Stimulated activated CD8-positive, alpha-beta memory T cell treated with anti-CD3 and anti-CD28 coated beads, Interleukin-4, amount 100 ng/mL, for 4 hours (primary cell): Measurements from ENCODE around the gene PCDHB3.
"Not testable (repeated sequence)": the region's sequence is repeated elsewhere in the genome, so short reads cannot be mapped to it uniquely, and the experiment has no call there.

Source experiments
- DNase-seq, 2 donors: peaks; one replicate each; pipeline ENCODE4 v3.0.0-alpha.2; 2020; ENCODE audit warnings: low read depth in 2 of 2, low spot score in 1 of 2

The PCDHB3 gene

DNA sequence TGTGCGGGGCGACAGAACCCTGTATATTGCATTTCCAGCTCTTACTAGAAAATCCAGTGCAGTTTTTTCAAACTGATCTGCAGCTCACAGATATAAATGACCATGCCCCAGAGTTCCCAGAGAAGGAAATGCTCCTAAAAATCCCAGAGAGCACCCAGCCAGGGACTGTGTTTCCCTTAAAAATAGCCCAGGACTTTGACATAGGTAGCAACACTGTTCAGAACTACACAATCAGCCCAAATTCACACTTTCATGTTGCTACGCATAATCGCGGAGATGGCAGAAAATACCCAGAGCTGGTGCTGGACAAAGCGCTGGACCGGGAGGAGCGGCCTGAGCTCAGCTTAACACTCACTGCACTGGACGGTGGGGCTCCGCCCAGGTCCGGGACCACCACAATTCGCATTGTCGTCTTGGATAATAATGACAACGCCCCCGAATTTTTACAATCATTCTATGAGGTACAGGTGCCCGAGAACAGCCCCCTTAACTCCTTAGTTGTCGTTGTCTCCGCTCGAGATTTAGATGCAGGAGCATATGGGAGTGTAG, 35.5 kb downstream of the PCDHB3 start:
- DNase-seq: no peak

DNA sequence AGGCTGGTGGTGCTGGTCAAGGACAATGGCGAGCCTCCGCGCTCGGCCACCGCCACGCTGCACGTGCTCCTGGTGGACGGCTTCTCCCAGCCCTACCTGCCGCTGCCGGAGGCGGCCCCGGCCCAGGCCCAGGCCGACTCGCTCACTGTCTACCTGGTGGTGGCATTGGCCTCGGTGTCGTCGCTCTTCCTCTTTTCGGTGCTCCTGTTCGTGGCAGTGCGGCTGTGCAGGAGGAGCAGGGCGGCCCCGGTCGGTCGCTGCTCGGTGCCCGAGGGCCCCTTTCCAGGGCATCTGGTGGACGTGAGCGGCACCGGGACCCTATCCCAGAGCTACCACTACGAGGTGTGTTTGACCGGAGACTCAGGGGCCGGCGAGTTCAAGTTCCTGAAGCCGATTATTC, 37.1 kb downstream of the PCDHB3 start:
- DNase-seq: not testable (repeated sequence)

DNA sequence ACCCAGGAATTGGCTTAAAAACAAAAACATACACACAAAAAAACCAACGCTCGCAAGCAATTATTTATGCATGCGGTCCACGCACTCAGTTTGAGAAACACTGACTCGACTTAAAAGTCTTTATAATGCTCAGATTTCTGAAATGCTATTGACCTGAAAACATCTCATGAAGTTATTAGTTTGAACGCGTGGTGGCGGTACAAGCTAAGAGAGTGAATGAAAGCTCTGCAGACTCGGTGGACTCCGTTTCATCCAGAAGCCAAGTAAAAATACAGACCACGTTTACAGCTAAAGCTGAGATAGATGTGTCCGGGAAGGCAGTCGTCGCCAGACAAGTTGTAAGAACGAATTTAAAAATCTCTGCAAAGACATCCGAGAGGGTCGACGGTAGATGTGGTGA, 49.5 kb downstream of the PCDHB3 start, which contains the start of gene PCDHB6:
Gene PCDHB6, plus strand, starts transcription at position 246 of the 400 bp plus-strand sequence. CDS start 201 bp downstream, outside the sequence.
- DNase-seq: no peak

DNA sequence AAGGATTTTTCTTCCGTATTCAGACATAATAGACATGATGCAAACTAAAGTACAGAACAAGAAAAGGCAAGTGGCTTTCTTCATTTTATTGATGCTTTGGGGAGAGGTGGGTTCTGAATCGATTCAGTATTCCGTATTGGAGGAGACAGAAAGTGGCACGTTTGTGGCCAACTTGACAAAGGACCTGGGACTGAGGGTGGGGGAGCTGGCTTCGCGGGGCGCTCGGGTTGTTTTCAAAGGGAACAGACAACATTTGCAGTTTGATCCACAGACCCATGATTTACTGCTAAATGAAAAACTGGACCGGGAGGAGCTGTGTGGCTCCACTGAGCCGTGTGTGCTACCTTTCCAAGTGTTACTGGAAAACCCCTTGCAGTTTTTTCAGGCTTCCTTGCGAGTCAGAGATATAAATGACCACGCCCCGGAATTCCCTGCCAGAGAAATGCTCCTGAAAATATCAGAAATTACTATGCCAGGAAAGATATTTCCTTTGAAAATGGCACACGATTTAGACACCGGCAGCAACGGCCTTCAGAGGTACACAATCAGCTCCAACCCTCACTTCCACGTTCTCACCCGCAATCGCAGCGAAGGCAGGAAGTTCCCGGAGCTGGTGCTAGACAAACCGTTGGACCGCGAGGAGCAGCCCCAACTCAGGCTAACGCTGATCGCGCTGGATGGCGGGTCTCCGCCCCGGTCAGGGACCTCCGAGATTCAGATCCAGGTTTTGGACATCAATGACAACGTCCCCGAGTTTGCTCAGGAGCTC, 50.1 kb downstream of the PCDHB3 start:
- DNase-seq: no peak

DNA sequence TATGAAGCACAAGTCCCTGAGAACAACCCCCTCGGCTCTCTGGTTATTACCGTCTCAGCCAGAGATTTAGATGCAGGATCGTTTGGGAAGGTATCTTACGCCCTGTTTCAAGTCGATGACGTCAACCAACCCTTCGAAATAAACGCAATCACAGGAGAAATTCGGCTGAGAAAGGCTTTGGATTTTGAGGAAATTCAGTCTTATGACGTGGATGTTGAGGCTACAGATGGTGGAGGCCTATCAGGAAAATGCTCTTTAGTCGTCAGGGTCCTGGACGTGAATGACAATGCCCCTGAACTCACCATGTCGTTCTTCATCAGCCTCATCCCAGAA, 50.7 kb downstream of the PCDHB3 start:
- DNase-seq: no peak

DNA sequence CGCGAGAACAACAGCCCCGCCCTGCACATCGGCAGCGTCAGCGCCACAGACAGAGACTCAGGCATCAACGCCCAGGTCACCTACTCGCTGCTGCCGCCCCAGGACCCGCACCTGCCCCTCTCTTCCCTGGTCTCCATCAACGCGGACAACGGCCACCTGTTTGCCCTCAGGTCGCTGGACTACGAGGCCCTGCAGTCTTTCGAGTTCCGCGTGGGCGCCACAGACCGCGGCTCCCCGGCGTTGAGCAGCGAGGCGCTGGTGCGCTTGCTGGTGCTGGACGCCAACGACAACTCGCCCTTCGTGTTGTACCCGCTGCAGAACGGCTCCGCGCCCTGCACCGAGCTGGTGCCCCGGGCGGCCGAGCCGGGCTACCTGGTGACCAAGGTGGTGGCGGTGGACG, 51.4 kb downstream of the PCDHB3 start:
- DNase-seq: not testable (repeated sequence)

DNA sequence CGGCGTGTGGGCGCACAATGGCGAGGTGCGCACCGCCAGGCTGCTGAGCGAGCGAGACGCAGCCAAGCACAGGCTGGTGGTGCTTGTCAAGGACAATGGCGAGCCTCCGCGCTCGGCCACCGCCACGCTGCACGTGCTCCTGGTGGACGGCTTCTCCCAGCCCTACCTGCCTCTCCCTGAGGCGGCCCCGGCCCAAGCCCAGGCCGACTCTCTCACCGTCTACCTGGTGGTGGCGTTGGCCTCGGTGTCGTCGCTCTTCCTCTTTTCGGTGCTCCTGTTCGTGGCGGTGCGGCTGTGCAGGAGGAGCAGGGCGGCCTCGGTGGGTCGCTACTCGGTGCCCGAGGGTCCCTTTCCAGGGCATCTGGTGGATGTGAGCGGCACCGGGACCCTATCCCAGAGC, 51.8 kb downstream of the PCDHB3 start:
- DNase-seq: not testable (repeated sequence)
